CD4-positive, alpha-beta T cell treated with Interleukin-21 for 1 hour (primary cell): ENCODE results near the gene RAD52.

ENCODE experiments used
- DNase-seq: peaks from one replicate; pipeline ENCODE4 v3.0.0-alpha.2; 2020

Gene RAD52

DNA sequence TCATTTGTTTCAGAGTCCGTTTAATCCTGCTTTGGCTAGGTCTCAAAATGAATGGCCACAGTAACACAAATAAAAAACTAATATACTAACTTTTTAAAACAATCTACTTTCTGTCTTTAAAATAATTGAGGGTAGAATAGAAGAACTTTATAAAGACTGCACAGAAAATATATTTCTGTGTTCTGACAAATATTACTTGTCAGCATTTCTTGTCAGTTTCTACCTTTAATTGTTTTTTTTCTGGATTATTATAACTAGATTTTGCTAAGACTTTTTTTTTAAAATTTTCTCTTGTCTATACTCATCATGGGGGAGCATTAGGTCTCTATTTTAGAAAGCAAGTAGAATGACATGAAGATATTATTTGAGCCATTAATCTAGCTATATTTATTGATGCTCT lies 86.2 kb downstream of the RAD52 start:
- DNase-seq = no peak

DNA sequence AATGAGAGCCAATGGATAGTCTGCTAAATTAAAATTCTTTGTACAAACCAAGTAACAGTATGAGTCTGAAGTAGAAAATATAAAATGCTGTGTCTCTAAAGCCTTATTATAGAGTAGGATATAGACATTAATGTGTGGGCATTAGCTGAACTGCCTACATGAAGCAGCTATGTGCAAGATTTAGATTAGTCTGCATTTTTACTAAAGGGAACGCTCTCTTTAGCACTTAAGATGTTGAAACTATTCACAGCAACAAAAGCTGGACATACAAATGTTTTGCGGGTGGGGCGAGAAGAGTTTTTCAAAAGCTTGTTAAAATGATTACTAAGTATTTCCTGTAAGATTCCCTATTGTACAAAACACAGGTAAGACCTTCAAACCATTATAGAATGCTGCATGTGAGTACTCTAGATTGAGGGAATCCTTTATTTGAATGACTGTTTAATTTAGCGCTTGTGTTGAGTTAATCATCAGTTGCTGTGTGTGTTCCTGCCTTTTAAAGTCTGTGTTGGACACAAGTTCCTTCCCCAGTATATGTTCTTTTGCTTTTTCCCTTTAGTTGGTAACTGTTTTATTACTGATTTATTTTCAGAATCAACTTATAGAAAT lies 87.1 kb downstream of the RAD52 start:
- DNase-seq = no peak
